ENCODE measurements around the gene PIMREG. TPM values are rescaled to one million over a fixed set of nuclear protein-coding genes. Genes with fewer than 3 reads are reported as not detected.

PIMREG gene
- total RNA-seq, 1 experiment from 2014 or later = 28.3 TPM

DNA sequence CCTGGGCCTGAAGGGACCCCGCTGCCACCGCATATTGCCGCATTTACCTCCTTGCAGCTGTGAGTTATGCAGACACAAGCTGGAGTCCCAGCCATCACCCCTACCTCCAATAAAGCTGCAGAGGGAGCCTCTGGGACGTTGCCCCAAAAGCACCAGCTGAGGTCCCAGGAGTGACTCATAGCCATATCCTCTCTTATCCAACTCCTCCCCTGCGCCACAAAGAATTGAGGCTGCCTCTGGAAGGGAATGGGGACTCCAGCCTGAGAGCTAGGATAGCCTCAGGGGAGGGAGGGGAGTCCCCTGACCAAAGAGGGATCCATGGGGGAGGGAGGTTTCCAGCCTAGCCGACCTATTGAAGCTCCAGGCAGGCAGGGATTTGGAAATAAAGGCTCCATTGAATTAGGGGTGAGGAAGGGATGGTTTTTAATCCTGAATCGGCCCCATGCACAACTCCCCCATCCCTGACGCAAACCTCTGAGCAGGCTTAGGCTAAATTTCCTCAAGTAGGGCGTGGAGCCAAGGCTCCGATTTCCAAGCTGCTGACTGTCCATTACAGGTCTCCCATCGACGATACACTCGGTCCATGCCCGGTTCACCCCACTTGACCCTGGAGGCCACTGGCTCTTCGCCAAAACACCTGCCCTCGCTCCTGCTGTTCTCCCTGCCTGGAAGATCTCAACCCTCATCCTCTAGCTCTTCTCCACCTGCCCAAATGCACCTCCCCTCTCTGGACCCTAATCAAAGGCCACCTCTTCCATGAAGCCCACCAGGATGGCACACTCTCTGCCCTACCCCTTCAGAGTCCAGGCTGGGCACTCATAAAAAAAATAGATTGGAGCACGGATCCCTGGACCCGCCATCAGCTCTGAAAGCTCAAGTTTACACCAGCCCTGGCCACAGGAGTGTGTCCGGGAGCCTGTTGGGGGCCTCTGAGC lies 27.5 kb downstream of the PIMREG start:
- H3K36me3 Mint-ChIP-seq (ENCODE audit: insufficient read depth, unreplicated experiment) = peaks cover 7% of the 10 kb centered on the region
- H3K27me3 Mint-ChIP-seq (ENCODE audit: unreplicated experiment) = no peaks in the 10 kb centered on the region
- H3K4me1 Mint-ChIP-seq (ENCODE audit: low read depth, unreplicated experiment) = peaks cover 16% of the 10 kb centered on the region
- H3K9me3 Mint-ChIP-seq (ENCODE audit: low read depth, unreplicated experiment) = no peaks in the 10 kb centered on the region
- no peak overlapping the region for H3K27ac Mint-ChIP-seq (ENCODE audit: unreplicated experiment)
- DNase-seq = no peak
- CTCF ChIA-PET = no interaction called here
- no TSS peak for BruUV-seq (replicated peaks)
- TF ChIP-seq, protein P1, sequence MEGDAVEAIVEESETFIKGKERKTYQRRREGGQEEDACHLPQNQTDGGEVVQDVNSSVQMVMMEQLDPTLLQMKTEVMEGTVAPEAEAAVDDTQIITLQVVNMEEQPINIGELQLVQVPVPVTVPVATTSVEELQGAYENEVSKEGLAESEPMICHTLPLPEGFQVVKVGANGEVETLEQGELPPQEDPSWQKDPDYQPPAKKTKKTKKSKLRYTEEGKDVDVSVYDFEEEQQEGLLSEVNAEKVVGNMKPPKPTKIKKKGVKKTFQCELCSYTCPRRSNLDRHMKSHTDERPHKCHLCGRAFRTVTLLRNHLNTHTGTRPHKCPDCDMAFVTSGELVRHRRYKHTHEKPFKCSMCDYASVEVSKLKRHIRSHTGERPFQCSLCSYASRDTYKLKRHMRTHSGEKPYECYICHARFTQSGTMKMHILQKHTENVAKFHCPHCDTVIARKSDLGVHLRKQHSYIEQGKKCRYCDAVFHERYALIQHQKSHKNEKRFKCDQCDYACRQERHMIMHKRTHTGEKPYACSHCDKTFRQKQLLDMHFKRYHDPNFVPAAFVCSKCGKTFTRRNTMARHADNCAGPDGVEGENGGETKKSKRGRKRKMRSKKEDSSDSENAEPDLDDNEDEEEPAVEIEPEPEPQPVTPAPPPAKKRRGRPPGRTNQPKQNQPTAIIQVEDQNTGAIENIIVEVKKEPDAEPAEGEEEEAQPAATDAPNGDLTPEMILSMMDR (IDR thresholded peaks at IDR 0.05; ENCODE audit: unreplicated experiment) = no peak
- intact Hi-C loops (cut with micrococcal nuclease; ENCODE audit: unreplicated experiment) = loop anchor here (5.0 to 10.0 kb wide), 3 partner anchors 81 to 176 kb away; no protein-coding TSS in a partner anchor
- H3K4me3 Mint-ChIP-seq (ENCODE audit: low read depth, unreplicated experiment) = no peak overlapping the region

GRCh38 chr17:6472517-6472916 lies 28.3 kb downstream of the PIMREG start:
- H3K4me3 Mint-ChIP-seq (ENCODE audit: low read depth, unreplicated experiment) = no peak overlapping the region
- peaks cover 8% of the 10 kb centered on the region for H3K36me3 Mint-ChIP-seq (ENCODE audit: insufficient read depth, unreplicated experiment)
- no peaks in the 10 kb centered on the region for H3K27me3 Mint-ChIP-seq (ENCODE audit: unreplicated experiment)
- TF ChIP-seq, protein P1 (IDR thresholded peaks at IDR 0.05; ENCODE audit: unreplicated experiment) = no peak
- H3K9me3 Mint-ChIP-seq (ENCODE audit: low read depth, unreplicated experiment) = no peaks in the 10 kb centered on the region
- H3K27ac Mint-ChIP-seq (ENCODE audit: unreplicated experiment) = no peak overlapping the region
- H3K4me1 Mint-ChIP-seq (ENCODE audit: low read depth, unreplicated experiment) = peaks cover 16% of the 10 kb centered on the region
- CTCF ChIA-PET = interaction anchor here (1.1 to 1.4 kb wide), 4 partner anchors 29 to 176 kb away, joined by 3 to 7 read pairs (median 3); no protein-coding TSS in a partner anchor
- no TSS peak for BruUV-seq (replicated peaks)
- intact Hi-C loops (cut with micrococcal nuclease; ENCODE audit: unreplicated experiment) = loop anchor here (5.0 to 10.0 kb wide), 3 partner anchors 80 to 175 kb away; no protein-coding TSS in a partner anchor
- DNase-seq = no peak

GRCh38 chr17:6473128-6473767 lies 29.0 kb downstream of the PIMREG start:
- peak overlapping the region; percentile 71 for H3K27ac Mint-ChIP-seq (ENCODE audit: unreplicated experiment)
- peaks cover 16% of the 10 kb centered on the region for H3K4me1 Mint-ChIP-seq (ENCODE audit: low read depth, unreplicated experiment)
- H3K36me3 Mint-ChIP-seq (ENCODE audit: insufficient read depth, unreplicated experiment) = peaks cover 13% of the 10 kb centered on the region
- CTCF ChIA-PET = interaction anchor here (1.1 to 1.4 kb wide), 5 partner anchors 29 to 175 kb away, joined by 3 to 7 read pairs (median 3); partner anchors contain the start of gene KIAA0753
- BruUV-seq (replicated peaks) = no TSS peak
- peak; percentile 79 for DNase-seq
- H3K27me3 Mint-ChIP-seq (ENCODE audit: unreplicated experiment) = no peaks in the 10 kb centered on the region
- H3K9me3 Mint-ChIP-seq (ENCODE audit: low read depth, unreplicated experiment) = no peaks in the 10 kb centered on the region
- intact Hi-C loops (cut with micrococcal nuclease; ENCODE audit: unreplicated experiment) = loop anchor here (5.0 to 10.0 kb wide), 3 partner anchors 79 to 174 kb away; no protein-coding TSS in a partner anchor
- TF ChIP-seq, protein P1 (IDR thresholded peaks at IDR 0.05; ENCODE audit: unreplicated experiment) = peak; percentile 70
- H3K4me3 Mint-ChIP-seq (ENCODE audit: low read depth, unreplicated experiment) = no peak overlapping the region

- CTCF ChIA-PET = no interaction called here
- Mint-ChIP-seq H3K27me3 (ENCODE audit: unreplicated experiment) (no peaks in the 10 kb centered on the region), H3K27ac (ENCODE audit: unreplicated experiment) (no peak overlapping the region), H3K4me3 (ENCODE audit: low read depth, unreplicated experiment) (no peak overlapping the region), H3K36me3 (ENCODE audit: insufficient read depth, unreplicated experiment) (peaks cover 18% of the 10 kb centered on the region), H3K4me1 (ENCODE audit: low read depth, unreplicated experiment) (peaks cover 16% of the 10 kb centered on the region), H3K9me3 (ENCODE audit: low read depth, unreplicated experiment) (no peaks in the 10 kb centered on the region)
- no TSS peak for BruUV-seq (replicated peaks)
- TF ChIP-seq, protein P1 (IDR thresholded peaks at IDR 0.05; ENCODE audit: unreplicated experiment) = no peak
- intact Hi-C loops (cut with micrococcal nuclease; ENCODE audit: unreplicated experiment) = loop anchor here (5.0 to 10.0 kb wide), 3 partner anchors 78 to 173 kb away; no protein-coding TSS in a partner anchor
- DNase-seq = no peak
These were observed 30.1 kb downstream of the PIMREG start for GRCh38 chr17:6474376-6474775.

Measured in Calu3 (cell line).